ENCODE results near the gene MEF2D.

The MEF2D gene

GRCh38 chr1:156492013-156492590, 8.5 kb downstream of the MEF2D start:
- peak overlapping the region in 14 of 21 experiments; percentile 12 to 84 (median 56) for H3K27ac ChIP-seq
- no peak overlapping the region for H3K4me3 ChIP-seq

GRCh38 chr1:156491151-156491949, 9.2 kb downstream of the MEF2D start:
- peak overlapping the region in 20 of 21 experiments; percentile 9 to 84 (median 56) for H3K27ac ChIP-seq
- no peak overlapping the region for H3K4me3 ChIP-seq

GRCh38 chr1:156490401-156491032, 10.1 kb downstream of the MEF2D start:
- Histone ChIP-seq H3K4me3 (no peak overlapping the region), H3K27ac (peak overlapping the region in 20 of 21 experiments; percentile 9 to 84 (median 58))

- H3K4me3 ChIP-seq, result no peak overlapping the region
- H3K27ac ChIP-seq, result peak overlapping the region in 19 of 21 experiments; percentile 9 to 84 (median 59)
Observed at GRCh38 chr1:156489935-156490293, 10.7 kb downstream of the MEF2D start.

GRCh38 chr1:156489166-156489934, 11.2 kb downstream of the MEF2D start:
- Histone ChIP-seq H3K27ac (peak overlapping the region in 19 of 21 experiments; percentile 23 to 84 (median 57)), H3K4me3 (no peak overlapping the region)

- no peak overlapping the region for H3K4me3 ChIP-seq
- peak overlapping the region in 15 of 21 experiments; percentile 4 to 84 (median 59) for H3K27ac ChIP-seq
Observed at GRCh38 chr1:156488566-156489165, 11.9 kb downstream of the MEF2D start.

GRCh38 chr1:156487862-156488261, 12.7 kb downstream of the MEF2D start:
- Histone ChIP-seq H3K27ac (peak overlapping the region in 11 of 21 experiments; percentile 4 to 84 (median 40)), H3K4me3 (no peak overlapping the region)

- Histone ChIP-seq H3K27ac (peak overlapping the region in 5 of 21 experiments; percentile 40 to 84 (median 47)), H3K4me3 (no peak overlapping the region)
Observed at GRCh38 chr1:156486421-156487344, 13.9 kb downstream of the MEF2D start.

- peak overlapping the region in 1 of 21 experiments; percentile 35 for H3K27ac ChIP-seq
- H3K4me3 ChIP-seq, result no peak overlapping the region
Observed at GRCh38 chr1:156485984-156486383, 14.6 kb downstream of the MEF2D start.

- H3K27ac ChIP-seq, result peak overlapping the region in 2 of 21 experiments; percentile 19 to 30
- no peak overlapping the region for H3K4me3 ChIP-seq
Observed at GRCh38 chr1:156484480-156485058, 16.0 kb downstream of the MEF2D start.

- Histone ChIP-seq H3K4me3 (no peak overlapping the region), H3K27ac (peak overlapping the region in 2 of 21 experiments; percentile 36 to 55)
Observed at GRCh38 chr1:156483397-156483796, 17.2 kb downstream of the MEF2D start.

- peak overlapping the region in 1 of 21 experiments; percentile 54 for H3K27ac ChIP-seq
- no peak overlapping the region for H3K4me3 ChIP-seq
Observed at GRCh38 chr1:156482276-156482675, 18.3 kb downstream of the MEF2D start.

- Histone ChIP-seq H3K27ac (peak overlapping the region in 7 of 21 experiments; percentile 4 to 58 (median 22)), H3K4me3 (no peak overlapping the region)
Observed at GRCh38 chr1:156481527-156481926, 19.0 kb downstream of the MEF2D start.

GRCh38 chr1:156480411-156481192, 20.0 kb downstream of the MEF2D start:
- H3K4me3 ChIP-seq, result no peak overlapping the region

GRCh38 chr1:156480016-156480370, 20.6 kb downstream of the MEF2D start:
- Histone ChIP-seq H3K27ac (peak overlapping the region in 5 of 21 experiments; percentile 4 to 76 (median 33)), H3K4me3 (no peak overlapping the region)

More at GRCh38 chr1:156480411-156481192, 20.0 kb downstream of the MEF2D start:
- peak overlapping the region in 11 of 21 experiments; percentile 3 to 58 (median 22) for H3K27ac ChIP-seq

- Histone ChIP-seq H3K4me3 (no peak overlapping the region), H3K27ac (peak overlapping the region in 5 of 21 experiments; percentile 33 to 76 (median 63))
Observed at GRCh38 chr1:156479093-156480015, 21.2 kb downstream of the MEF2D start.

All from skin epidermis (tissue), 12 donors.